GM19467 (cell line): ENCODE results near the gene WNT9B.

Experiments used
- ATAC-seq: cut with Tn5 transposase; IDR thresholded peaks from one replicate; pipeline ENCODE4 v1.9.1; 2021; ENCODE audit warnings: mild to moderate bottlenecking, moderate library complexity; ENCODE audit not compliant: unreplicated experiment

Gene WNT9B

DNA sequence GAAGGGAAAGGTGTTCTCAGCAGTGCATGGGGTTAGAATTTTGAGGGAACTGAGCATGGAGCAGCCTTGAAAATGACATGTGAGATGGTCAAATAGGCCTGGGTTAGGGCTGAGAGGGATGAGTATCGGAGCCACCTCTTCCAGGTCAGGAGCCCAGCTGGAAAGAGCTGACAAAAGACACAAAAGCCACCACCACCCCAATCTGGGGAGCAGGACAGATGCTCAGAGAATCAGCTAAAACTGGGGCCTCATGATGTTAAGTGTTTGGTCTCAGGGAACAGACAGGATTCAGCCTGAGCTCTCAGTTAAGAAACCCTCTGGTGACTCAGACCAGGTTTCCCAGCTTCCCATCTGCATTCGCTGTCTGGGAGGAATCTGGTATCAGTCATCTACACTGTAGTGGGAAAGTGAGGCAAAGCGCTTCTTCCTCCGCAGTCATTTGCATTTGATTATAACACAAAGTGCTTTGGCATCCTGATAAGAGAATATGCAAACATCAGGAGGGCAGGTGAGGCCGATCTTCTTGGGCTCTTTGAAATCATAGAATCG, 2.6 kb downstream of the WNT9B start:
- ATAC-seq: no peak

DNA sequence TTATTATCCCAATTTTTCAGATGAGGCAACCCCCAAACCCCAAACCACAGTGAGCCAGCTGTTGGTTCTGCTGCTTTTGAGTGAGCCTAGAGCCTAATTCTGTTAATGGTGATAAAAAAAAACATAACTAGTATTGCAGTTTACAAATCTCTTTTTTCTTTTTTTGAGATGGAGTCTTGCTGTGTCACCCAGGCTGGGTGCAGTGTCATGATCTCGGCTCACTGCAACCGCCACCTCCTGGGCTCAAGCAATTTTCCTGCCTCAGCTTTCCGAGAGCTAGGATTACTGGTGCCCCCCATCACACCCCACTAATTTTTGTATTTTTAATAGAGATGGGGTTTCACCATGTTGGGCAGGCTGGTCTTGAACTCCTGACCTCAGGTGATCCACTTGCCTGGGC, 3.1 kb downstream of the WNT9B start:
- ATAC-seq: no peak

DNA sequence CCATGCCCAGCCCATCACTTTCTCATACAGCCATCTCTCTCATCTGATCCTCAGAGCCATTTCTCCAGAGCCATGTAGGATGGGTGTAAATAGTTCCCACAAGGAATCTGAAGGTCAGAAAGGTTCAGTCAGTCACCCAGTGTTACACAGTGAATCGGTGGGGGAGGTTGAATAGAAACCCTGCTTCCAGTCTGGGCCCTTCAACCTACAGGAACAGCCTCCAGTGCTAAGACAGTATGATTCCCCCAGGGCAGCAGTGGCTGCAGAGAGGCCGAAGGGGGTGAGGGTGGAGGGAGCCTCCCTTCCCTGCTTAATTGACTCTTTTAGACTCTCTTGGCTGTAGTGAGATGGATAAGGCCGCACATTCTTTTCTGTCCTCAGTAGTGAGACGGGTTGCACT, 3.6 kb downstream of the WNT9B start:
- no peak for ATAC-seq

DNA sequence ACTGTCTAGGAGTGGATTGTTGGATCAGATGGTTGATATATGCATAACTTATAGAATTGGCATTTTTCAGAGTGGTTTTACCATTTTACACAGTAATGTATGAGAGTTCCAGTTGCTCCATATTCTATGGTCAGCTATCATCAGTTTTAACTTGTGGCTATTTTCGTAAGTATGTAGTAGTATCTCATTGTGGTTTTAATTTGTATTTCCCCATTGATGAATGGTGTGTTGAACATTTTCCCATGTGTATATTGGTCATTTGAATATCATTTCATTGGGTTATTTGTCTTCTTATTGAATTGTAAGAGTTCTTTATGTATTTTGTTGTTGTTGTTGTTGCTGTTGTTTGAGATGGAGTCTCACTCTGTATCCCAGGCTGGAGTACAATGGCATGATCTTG, 6.2 kb downstream of the WNT9B start:
- ATAC-seq: no peak

DNA sequence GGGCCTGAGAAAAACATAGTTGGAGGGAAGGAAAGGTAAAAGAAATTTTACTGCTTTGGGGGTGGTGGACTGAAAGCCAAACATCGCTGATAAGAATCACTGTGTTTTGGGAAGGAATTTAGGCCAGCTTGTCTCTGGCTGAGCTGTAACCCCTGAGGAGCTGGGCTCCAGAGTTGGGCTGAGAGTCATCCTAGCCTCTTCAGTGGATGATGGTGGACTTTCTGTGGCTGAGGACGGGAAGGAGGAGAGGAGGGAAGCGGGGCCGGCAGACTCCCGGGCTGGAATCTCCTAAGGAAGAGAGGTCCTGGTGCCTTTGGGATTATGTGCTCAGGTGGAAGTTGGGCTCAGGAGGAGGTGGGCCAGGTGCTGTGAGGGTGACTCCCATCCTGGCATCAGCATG, 8.6 kb downstream of the WNT9B start:
- ATAC-seq: no peak

DNA sequence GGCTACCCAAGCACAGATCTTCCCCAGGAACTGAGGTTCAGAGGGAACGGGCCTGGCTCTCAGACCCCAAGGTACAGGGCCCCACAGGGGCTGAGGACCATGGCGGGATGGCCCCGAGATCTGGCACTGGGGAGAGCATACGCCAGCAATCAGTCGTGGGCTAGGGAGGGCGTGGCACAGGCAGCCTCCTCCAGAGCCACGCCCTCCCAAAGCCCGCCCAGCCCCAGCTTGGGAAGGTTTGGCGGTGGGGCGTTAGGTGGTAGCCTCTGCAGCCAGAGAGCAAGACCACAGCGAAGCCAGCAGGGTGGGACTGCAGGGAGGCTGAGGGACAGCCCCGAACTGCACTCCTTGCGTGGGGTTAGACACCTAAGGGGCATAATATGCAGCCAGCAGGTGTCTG, 11.6 kb downstream of the WNT9B start:
- ATAC-seq: no peak

DNA sequence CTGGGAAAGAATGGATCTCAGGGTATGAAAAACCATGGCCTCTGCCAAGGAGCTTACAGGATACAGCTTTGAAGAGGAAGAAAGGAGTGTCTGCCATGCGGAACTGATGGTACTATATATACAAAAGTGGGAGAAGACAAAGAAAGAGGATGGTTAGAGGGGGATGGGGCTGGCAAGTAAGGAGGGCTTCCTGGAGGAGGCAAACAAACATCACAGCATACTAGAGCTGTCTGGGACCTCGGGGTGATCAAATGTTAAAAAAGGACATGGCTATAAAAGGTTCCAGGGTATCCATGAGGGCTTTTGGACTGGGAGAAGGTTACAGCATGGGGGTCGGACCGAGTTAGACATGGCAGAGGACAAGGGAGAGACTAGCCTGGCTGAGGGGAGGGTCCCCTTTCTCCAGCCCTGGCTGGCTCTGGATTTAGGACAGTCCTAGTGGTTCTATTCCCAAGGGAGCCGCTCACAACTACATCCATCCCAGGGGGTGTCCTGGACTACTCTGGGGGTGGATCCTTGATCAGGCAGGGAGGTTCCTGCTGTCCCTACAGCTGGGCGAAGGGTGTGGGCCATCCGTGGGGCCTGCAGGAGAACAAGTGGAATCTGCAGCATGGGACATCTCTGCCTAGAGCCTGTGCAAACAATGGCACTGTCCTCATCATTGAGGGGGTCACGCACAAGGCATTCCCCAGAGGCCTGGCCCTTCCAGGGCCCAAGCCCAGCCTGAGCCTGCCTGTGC, 12.2 kb downstream of the WNT9B start:
- no peak for ATAC-seq

DNA sequence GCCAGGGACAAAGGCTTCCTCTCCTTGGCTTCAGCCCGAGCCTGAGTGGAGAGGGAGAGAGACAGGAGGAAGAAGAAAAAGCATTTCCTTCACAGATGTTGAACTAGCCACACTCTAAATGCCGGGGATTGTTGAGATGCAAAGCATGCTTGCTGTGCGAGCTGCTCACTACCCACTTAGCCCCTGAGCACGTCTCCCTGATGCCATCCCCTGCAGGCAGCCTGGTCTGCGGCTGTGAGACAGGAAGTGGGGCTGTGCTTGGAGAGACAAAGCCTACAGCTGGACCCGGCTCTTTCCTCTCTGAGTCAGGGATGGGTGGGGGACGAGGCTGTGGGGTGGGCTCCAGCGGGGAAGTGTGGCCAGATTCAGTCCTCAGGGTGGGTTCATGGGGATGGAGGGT, 13.7 kb downstream of the WNT9B start:
- ATAC-seq: no peak

DNA sequence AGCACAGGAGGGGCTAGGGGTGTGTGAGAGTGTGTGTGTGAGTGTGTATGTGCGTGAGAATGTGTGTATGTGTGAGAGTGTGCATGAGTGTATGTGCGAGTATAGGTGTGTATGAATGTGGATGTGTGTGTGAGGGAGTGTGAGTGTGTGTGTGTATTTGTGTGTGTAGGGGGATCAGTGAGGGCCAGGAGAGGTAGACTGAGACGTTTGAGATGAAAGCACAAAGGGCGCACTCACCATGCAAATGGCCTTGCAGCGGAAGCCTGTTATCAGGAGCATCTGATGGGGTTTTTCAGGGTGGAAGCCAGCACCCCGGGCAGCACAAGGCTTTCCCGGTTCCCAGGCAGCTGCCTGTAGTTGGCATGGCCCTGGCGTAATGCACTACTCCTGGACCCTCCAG, 14.9 kb downstream of the WNT9B start:
- no peak for ATAC-seq

DNA sequence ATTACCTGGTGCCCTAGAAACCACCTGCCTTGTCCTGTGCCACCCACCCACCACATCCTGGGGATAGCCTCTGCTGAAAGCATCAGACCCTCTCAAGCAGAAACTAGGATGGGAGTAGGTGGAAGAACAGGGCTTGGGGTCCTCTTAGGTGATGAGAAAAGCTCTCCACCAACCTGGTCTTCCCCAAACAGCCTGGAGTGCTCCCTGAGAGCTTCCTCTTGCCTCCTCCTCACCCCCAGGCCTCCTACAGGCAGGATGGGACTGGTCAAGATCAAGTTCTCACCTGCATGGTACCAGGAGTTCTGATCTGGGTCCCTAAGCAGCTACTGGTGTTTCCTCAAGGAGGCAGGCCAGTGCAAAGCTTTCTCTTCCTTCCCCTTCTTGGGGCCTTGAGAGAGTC, 15.4 kb downstream of the WNT9B start:
- ATAC-seq: no peak

DNA sequence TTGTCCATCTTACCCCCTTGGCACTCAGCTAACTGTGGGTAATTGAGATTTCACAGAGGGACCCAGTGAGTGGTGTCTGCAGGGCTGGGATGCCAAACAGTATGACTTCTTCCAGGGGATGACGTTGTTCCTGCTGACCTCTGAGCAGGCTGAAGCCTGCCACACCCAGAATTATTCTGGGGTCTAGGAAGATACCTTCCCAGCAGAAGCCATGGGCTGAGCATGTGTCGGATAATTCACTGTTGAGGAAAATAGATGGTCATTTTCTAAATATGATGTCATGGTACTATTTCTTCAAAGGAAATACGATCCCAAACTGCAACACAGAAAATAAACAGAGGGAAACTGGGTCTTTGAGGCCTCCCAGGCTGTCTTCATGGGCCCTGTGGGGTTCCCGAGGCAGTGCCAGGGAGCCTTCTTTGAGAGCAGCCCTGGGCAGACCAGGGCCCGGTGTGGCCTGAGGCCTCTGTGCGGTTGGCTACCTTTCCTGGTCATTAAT, 17.4 kb downstream of the WNT9B start:
- ATAC-seq: no peak

DNA sequence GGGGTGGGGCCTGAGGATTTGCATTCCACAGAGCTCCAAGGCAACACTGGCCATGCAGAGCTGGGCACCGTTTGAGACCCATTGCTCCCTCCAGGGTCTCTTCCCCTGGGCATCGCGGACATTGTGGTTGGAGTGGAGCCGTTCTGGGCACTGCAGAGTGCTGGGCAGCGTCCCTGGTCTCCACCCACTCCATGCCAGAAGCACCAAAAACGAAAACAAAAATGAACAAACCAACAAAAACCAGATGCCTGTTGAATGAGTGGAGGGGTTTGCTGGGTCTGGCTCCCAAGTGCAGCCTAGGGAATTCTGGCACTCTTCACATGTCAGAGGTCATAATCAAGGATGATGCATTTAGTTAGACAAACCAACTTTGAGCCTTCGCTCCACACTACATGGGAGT, 17.9 kb downstream of the WNT9B start:
- ATAC-seq: no peak

DNA sequence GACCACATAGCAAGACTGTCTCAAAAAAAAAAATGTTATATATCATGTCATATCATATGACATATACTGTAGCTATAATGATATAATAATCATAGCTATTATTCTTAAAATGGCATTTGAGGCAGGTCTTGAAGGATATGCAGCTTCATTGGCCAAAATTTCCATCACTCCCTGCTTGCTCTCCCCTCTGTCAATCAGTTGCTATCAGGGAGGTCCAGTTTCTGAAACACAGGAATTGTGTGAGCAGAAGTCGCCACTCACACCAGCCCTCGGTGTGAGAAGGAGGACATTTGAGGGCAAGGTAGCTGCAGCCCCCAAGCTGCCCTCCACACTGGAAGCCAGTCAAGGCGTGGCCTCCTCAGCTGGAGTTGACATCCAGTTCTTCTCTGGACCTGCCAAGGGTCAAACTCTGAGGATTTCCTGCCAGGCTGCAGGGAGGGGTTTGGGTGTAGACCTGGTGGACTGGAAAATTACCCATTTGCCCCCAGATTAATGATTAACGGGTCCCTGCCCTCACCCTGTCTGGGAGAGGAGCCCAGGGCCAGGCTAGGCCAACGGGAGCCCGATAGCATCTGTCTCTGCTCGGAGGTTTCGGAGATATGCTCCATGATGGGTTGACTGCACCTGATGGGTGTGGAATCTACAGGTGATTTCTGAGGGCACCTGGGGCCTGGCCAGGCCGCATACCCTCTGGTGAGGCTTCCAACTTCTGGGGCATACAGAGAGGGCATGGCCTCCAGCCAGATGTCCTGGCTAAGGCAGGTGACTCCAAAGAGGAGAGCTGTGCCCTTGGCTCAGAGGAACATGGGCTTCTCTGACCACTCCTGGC, 18.8 kb downstream of the WNT9B start:
- ATAC-seq: no peak

DNA sequence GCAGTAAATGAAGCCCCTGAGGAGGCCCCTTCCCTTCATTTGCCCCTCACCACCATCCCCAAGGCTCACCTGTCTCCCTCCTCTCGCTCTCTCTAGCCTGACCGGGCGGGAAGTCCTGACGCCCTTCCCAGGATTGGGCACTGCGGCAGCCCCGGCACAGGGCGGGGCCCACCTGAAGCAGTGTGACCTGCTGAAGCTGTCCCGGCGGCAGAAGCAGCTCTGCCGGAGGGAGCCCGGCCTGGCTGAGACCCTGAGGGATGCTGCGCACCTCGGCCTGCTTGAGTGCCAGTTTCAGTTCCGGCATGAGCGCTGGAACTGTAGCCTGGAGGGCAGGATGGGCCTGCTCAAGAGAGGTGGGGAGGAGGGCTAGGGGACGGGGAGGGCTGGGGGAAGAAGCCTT, 21.0 kb downstream of the WNT9B start:
- no peak for ATAC-seq

DNA sequence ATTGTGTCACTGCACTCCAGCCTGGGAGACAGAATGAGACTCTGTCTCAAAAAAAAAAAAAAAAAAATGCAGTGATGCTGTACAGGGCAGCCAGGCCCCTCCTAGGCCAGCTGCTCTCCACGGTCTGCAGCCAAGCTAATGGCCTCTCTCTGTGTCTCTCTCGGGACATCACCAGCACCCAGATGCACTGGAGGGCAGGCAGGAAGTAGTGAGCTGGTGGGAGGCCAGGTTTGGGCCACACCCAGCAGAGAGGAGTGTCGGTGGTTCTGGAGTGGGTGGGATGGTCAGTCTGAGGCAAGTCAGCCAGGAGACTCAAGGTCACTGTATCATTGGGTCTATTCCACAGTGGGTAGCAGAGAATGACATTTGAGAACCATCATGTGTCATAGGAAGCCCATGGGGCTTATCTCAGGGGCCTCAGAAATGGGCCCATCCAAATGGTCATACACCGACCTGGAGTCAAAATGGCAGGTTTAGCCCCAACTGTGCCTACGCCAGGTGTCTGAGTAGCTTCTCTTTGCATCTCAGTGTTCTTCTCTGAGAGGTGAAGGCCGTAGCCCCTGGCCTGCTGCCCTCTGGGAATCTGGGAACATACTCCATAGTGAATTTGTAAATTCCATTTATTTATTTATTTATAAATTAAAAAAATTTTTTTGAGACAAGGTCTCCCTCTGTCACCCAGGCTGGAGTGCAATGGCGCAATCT, 22.7 kb downstream of the WNT9B start:
- ATAC-seq: no peak

DNA sequence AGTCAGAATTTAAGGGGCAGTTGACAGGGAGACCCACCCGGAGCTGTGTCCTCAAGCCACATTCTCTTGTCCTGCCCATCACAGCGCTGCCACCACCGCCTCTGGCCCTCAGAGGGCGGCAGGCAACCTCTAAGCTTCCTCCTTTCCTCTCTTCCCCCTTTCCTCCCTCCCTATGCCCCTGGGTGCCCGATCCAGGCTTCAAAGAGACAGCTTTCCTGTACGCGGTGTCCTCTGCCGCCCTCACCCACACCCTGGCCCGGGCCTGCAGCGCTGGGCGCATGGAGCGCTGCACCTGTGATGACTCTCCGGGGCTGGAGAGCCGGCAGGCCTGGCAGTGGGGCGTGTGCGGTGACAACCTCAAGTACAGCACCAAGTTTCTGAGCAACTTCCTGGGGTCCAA, 23.5 kb downstream of the WNT9B start:
- no peak for ATAC-seq

DNA sequence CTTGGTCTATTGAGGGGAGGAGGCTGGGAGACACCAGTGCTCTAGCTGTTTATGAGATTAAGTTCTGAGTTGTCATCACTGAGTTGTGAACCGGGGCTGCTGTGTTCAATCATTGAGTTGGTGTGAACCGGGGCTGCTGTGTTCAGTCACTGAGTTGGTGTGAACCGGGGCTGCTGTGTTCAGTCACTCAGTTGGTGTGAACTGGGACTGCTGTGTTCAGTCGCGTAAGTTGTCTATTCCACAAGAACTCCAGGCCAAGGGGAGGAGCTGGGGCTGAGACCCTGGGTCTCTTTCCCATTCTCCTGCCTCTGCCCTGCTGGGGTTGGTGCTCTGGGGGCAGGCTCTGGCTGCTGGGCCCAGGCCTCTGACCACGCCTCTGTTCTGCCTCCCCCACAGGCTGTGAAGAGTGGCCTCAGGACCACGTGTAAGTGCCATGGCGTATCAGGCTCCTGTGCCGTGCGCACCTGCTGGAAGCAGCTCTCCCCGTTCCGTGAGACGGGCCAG, 24.5 kb downstream of the WNT9B start:
- no peak for ATAC-seq

DNA sequence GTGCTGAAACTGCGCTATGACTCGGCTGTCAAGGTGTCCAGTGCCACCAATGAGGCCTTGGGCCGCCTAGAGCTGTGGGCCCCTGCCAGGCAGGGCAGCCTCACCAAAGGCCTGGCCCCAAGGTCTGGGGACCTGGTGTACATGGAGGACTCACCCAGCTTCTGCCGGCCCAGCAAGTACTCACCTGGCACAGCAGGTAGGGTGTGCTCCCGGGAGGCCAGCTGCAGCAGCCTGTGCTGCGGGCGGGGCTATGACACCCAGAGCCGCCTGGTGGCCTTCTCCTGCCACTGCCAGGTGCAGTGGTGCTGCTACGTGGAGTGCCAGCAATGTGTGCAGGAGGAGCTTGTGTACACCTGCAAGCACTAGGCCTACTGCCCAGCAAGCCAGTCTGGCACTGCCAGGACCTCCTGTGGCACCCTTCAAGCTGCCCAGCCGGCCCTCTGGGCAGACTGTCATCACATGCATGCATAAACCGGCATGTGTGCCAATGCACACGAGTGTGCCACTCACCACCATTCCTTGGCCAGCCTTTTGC, 25.0 kb downstream of the WNT9B start:
- no peak for ATAC-seq

DNA sequence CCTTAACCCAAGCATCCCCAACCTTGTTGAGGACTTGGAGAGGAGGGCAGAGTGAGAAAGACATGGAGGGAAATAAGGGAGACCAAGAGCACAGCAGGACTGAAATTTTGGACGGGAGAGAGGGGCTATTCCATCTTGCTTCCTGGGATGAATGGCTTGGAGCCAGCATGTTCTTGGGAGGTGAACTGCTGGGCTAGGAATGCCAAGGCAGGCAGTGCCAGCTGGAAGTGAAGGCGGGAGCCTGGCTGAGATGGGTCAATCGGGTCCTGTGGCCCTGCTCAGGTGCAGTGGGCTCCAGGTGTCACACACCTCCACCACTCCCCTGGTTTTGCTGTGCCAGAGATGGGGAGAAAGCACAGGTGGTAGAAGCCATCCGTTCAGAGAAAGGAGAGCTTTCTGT, 25.5 kb downstream of the WNT9B start:
- ATAC-seq: no peak

DNA sequence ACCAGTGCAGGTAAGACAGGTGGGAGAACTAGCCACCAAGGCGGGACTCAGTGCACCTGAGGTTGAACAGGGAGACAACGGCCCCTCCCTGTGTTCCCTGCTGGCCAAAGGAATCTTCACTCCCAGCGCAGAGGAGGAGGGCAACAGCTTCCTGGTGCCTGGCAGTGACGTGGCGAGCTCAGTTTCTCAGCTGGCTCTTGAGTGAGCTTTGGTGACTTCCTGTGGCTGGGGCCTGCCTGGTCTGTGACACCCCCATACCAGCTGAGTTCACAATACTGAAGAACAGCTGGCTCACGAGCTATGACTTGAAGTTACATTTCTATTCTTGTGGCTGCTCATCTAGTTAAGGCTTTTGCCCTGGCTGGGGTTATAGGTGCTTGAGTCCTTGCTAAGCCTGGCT, 26.1 kb downstream of the WNT9B start:
- no peak for ATAC-seq

DNA sequence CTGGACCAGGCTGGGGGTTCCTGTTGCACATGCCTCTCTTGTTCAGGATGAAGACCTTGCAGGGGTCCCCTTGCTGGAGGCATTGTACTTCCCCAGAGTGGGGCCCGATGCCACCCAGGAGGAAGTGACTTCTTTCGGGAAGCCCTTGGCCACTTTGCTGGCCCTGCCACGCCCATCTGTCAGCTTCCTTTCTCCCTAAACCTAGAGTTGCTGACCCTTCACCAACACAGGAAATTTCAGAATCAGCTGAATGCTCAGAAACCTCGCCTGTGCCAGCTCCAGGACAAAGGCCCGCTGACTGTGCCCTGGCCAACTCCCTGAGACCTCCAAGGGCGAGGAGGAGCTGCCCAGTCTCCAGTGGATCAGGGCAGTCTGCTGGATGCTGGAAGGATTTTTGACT, 26.7 kb downstream of the WNT9B start:
- no peak for ATAC-seq
